Astrocyte (in vitro differentiated cells and primary cell): ENCODE results near the gene EXOC6B. TPM values are rescaled to one million over a fixed set of nuclear protein-coding genes. Genes with fewer than 3 reads are reported as not detected.

ENCODE experiments used
- DNase-seq: peaks from one replicate; pipeline ENCODE4 v3.0.0-alpha.2; 2010; ENCODE audit warnings: low read depth
- FAIRE-seq: peaks from 2 replicates; lab custom pipeline; 2011; peaks lifted over from hg19 to GRCh38; lab: Jason Lieb, UNC
- H2AFZ ChIP-seq: 2 replicates; pipeline ENCODE4 v1.6.0; 2012; ENCODE audit warnings: low read depth, low read length, inconsistent platforms
- H3K27ac ChIP-seq: 2 replicates; pipeline ENCODE4 v1.5.1; 2011; ENCODE audit warnings: low read depth, low read length, inconsistent platforms
- H3K27me3 ChIP-seq: 2 replicates; pipeline ENCODE4 v1.6.0; 2011; ENCODE audit warnings: low read length, inconsistent platforms; ENCODE audit not compliant: insufficient read depth
- H3K36me3 ChIP-seq: 2 replicates; pipeline ENCODE4 v1.5.1; 2011; ENCODE audit warnings: low read length, inconsistent platforms; ENCODE audit not compliant: insufficient read depth
- H3K4me1 ChIP-seq: 2 replicates; pipeline ENCODE4 v1.5.1; 2011; ENCODE audit warnings: low read length, inconsistent platforms; ENCODE audit not compliant: insufficient read depth
- H3K4me2 ChIP-seq: 2 replicates; pipeline ENCODE4 v1.6.0; 2012; ENCODE audit warnings: low read length, inconsistent platforms
- H3K4me3 ChIP-seq: 2 replicates; pipeline ENCODE4 v1.5.1; 2011; ENCODE audit warnings: low read depth, mild to moderate bottlenecking, low read length, inconsistent platforms; ENCODE audit not compliant: insufficient read depth
- H3K79me2 ChIP-seq: 2 replicates; pipeline ENCODE4 v1.6.0; 2012; ENCODE audit warnings: mild to moderate bottlenecking, low read length, inconsistent platforms; ENCODE audit not compliant: insufficient read depth
- H3K9ac ChIP-seq: 2 replicates; pipeline ENCODE4 v1.6.0; 2012; ENCODE audit warnings: mild to moderate bottlenecking, low read length, inconsistent platforms
- H3K9me3 ChIP-seq: 2 replicates; pipeline ENCODE4 v1.5.1; 2012; ENCODE audit warnings: low read depth, mild to moderate bottlenecking, low read length, inconsistent platforms; ENCODE audit not compliant: insufficient read depth
- H4K20me1 ChIP-seq: 2 replicates; pipeline ENCODE4 v1.6.0; 2012; ENCODE audit warnings: low read length, inconsistent platforms; ENCODE audit not compliant: insufficient read depth
- H3K27ac Mint-ChIP-seq: one replicate; pipeline ENCODE4 v1.8.0; 2021; ENCODE audit warnings: mild to moderate bottlenecking, mixed read lengths; ENCODE audit not compliant: unreplicated experiment
- H3K27me3 Mint-ChIP-seq: one replicate; pipeline ENCODE4 v1.8.0; 2021; ENCODE audit warnings: low read depth, mixed read lengths; ENCODE audit not compliant: unreplicated experiment
- H3K36me3 Mint-ChIP-seq: one replicate; pipeline ENCODE4 v1.8.0; 2021; ENCODE audit warnings: low read depth, mixed read lengths; ENCODE audit not compliant: unreplicated experiment
- H3K4me1 Mint-ChIP-seq: one replicate; pipeline ENCODE4 v1.8.0; 2021; ENCODE audit warnings: low read depth, mixed read lengths; ENCODE audit not compliant: unreplicated experiment
- H3K4me3 Mint-ChIP-seq: one replicate; pipeline ENCODE4 v1.8.0; 2021; ENCODE audit warnings: mild to moderate bottlenecking, moderate library complexity, mixed read lengths; ENCODE audit not compliant: unreplicated experiment
- H3K9me3 Mint-ChIP-seq: one replicate; pipeline ENCODE4 v1.8.0; 2021; ENCODE audit warnings: mild to moderate bottlenecking, mixed read lengths; ENCODE audit not compliant: unreplicated experiment
- CTCF ChIP-seq: IDR thresholded peaks from 2 replicates; pipeline ENCODE4 v1.5.1; 2011; ENCODE audit warnings: low read depth, mild to moderate bottlenecking, inconsistent platforms, low read length, moderate library complexity; ENCODE audit not compliant: insufficient read depth
- EZH2 ChIP-seq: IDR thresholded peaks from 2 replicates; pipeline ENCODE4 v1.6.1; 2012; ENCODE audit warnings: mild to moderate bottlenecking, low read length, inconsistent platforms; ENCODE audit not compliant: insufficient read depth
- total RNA-seq: library from RNA; stranded (reverse); gene quantifications from 2 replicates; pipeline ENCODE4 v1.2.1, GENCODE V29; 2021

Gene EXOC6B
- total RNA-seq, 1 donor from 2014 or later, result 31.8 TPM

- DNase-seq (no peak), FAIRE-seq (no peak)
- Mint-ChIP-seq H3K36me3 (no peaks in the 10 kb centered on the region), H3K4me3 (no peak overlapping the region), H3K27ac (no peak overlapping the region), H3K4me1 (no peaks in the 10 kb centered on the region), H3K9me3 (peaks cover 6% of the 10 kb centered on the region), H3K27me3 (no peaks in the 10 kb centered on the region)
- H3K27ac ChIP-seq, result no peak overlapping the region
- no peak overlapping the region for H3K4me2 ChIP-seq
- TF ChIP-seq EZH2 (no peak), CTCF (no peak)
- no peaks in the 10 kb centered on the region for H3K27me3 ChIP-seq
- H4K20me1 ChIP-seq, result no peaks in the 10 kb centered on the region
- no peaks in the 10 kb centered on the region for H3K36me3 ChIP-seq
- no peaks in the 10 kb centered on the region for H3K79me2 ChIP-seq
- no peaks in the 10 kb centered on the region for H3K4me1 ChIP-seq
- H3K9me3 ChIP-seq, result no peaks in the 10 kb centered on the region
- H2AFZ ChIP-seq, result no peak overlapping the region
- H3K4me3 ChIP-seq, result no peak overlapping the region
- no peak overlapping the region for H3K9ac ChIP-seq
Observed at GRCh38 chr2:72413716-72414115, 412.1 kb downstream of the EXOC6B start.

GRCh38 chr2:72412214-72412613, 413.6 kb downstream of the EXOC6B start:
- Mint-ChIP-seq H3K36me3 (no peaks in the 10 kb centered on the region), H3K4me1 (no peaks in the 10 kb centered on the region), H3K27ac (no peak overlapping the region), H3K9me3 (peaks cover 10% of the 10 kb centered on the region), H3K4me3 (no peak overlapping the region), H3K27me3 (no peaks in the 10 kb centered on the region)
- no peaks in the 10 kb centered on the region for H3K9me3 ChIP-seq
- DNase-seq (no peak), FAIRE-seq (no peak)
- H3K27me3 ChIP-seq, result no peaks in the 10 kb centered on the region
- no peaks in the 10 kb centered on the region for H3K79me2 ChIP-seq
- no peaks in the 10 kb centered on the region for H3K36me3 ChIP-seq
- H3K27ac ChIP-seq, result no peak overlapping the region
- H3K4me3 ChIP-seq, result no peak overlapping the region
- H3K4me2 ChIP-seq, result no peak overlapping the region
- H3K4me1 ChIP-seq, result no peaks in the 10 kb centered on the region
- TF ChIP-seq CTCF, result no peak
- no peak for TF ChIP-seq EZH2
- no peak overlapping the region for H3K9ac ChIP-seq
- H4K20me1 ChIP-seq, result no peaks in the 10 kb centered on the region
- no peak overlapping the region for H2AFZ ChIP-seq

GRCh38 chr2:72399879-72400278, 426.0 kb downstream of the EXOC6B start:
- Histone ChIP-seq H3K9ac (no peak overlapping the region), H3K36me3 (no peaks in the 10 kb centered on the region), H3K79me2 (no peaks in the 10 kb centered on the region), H3K27ac (no peak overlapping the region), H3K9me3 (no peaks in the 10 kb centered on the region), H3K4me2 (no peak overlapping the region), H3K27me3 (no peaks in the 10 kb centered on the region), H3K4me3 (no peak overlapping the region), H4K20me1 (no peaks in the 10 kb centered on the region), H3K4me1 (no peaks in the 10 kb centered on the region), H2AFZ (no peak overlapping the region)
- Mint-ChIP-seq H3K27ac (no peak overlapping the region), H3K4me1 (no peaks in the 10 kb centered on the region), H3K27me3 (no peaks in the 10 kb centered on the region), H3K9me3 (peaks cover 5% of the 10 kb centered on the region), H3K36me3 (peaks cover 4% of the 10 kb centered on the region), H3K4me3 (no peak overlapping the region)
- DNase-seq (no peak), FAIRE-seq (no peak)
- TF ChIP-seq EZH2 (no peak), CTCF (no peak)
